ENCODE results near the gene PABPN1L. TPM values are rescaled to one million over a fixed set of nuclear protein-coding genes. Genes with fewer than 3 reads are reported as not detected.

Gene PABPN1L
- total and polyA plus RNA-seq, 10 of the 15 experiments (the other 5 are each of a cell fraction or from before 2014, with no cell fraction given) = not detected

DNA sequence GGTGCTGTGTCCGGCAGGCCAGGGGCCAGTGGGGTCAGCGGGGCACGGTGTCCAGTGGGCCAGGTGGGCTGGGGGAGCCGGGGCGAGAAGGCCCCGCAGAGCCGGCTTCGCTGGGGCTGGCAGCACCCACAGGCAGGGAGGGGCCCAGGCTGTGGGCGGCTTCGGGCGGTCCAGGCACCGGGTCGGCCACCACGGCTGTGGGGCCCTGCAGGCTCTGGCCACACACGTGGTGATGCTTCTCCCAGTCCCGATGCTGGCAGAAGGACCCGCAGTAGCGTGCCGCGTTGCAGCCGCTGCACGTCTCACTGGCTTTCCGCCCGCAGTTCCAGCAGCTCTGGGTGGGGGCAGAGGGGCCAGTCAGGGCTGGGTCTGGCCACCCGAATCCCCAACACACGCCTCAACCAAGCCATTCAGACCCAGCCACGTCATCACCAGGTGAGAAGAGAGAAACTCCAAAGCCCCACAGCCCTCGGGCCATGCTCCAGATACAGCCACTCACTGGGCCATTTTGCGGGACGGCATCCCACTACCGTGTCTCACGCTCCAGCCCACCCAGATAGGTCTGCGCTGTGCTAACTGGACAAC is 10.6 kb upstream of the PABPN1L start:
- H4K20me1 ChIP-seq (ENCODE audit: control insufficient read depth, insufficient read depth) = no peaks in the 10 kb centered on the region
- H3K9me3 ChIP-seq (replicated peaks; ENCODE audit: control insufficient read depth, insufficient read depth, low read length) = no peaks in the 10 kb centered on the region
- DNase-seq (ENCODE audit: low read depth, low spot score) (no peak), ATAC-seq (no peak), FAIRE-seq (no peak)
- in situ Hi-C loops (cut with MboI) (no loop called here), intact Hi-C loops (cut with micrococcal nuclease; ENCODE audit: unreplicated experiment) (no loop called here)
- ChIA-PET POLR2A (no interaction called here), RAD21 (ENCODE audit: unreplicated experiment) (no interaction called here), CTCF (no interaction called here), SMC1A (ENCODE audit: uncharacterized antibody, unreplicated experiment) (interaction anchor here (1.3 kb wide), 1 partner anchor 226 kb away, joined by 3 read pairs; no protein-coding TSS in a partner anchor)
- no peak overlapping the region for H3K4me3 ChIP-seq
- no TSS peak for BruUV-seq (replicated peaks)
- TF ChIP-seq, protein P1, sequence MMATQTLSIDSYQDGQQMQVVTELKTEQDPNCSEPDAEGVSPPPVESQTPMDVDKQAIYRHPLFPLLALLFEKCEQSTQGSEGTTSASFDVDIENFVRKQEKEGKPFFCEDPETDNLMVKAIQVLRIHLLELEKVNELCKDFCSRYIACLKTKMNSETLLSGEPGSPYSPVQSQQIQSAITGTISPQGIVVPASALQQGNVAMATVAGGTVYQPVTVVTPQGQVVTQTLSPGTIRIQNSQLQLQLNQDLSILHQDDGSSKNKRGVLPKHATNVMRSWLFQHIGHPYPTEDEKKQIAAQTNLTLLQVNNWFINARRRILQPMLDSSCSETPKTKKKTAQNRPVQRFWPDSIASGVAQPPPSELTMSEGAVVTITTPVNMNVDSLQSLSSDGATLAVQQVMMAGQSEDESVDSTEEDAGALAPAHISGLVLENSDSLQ (IDR thresholded peaks at IDR 0.05) = no peak
- TF ChIP-seq CREM (IDR thresholded peaks at IDR 0.05; ENCODE audit: low read depth) = no peak
- TF ChIP-seq ZNF384 (IDR thresholded peaks at IDR 0.05; ENCODE audit: borderline replicate concordance, low read depth, low read length) = no peak
- TF ChIP-seq GABPA (IDR thresholded peaks at IDR 0.05; ENCODE audit: low read depth) = no peak
- no peak for TF ChIP-seq BRCA1 (IDR thresholded peaks at IDR 0.05; ENCODE audit: low read depth, low read length)
- no peaks in the 10 kb centered on the region for H3K4me1 ChIP-seq (ENCODE audit: control insufficient read depth, insufficient read depth, low read length)
- no peaks in the 10 kb centered on the region for H3K79me2 ChIP-seq (ENCODE audit: control insufficient read depth, insufficient read depth, low read length)
- no peaks in the 10 kb centered on the region; a peak in 2 of 4 replicates for H3K36me3 ChIP-seq (ENCODE audit: control insufficient read depth in 2 of 2, insufficient read depth in 2 of 2, low read length in 1 of 2)
- no peak overlapping the region for H2AFZ ChIP-seq (ENCODE audit: control insufficient read depth, low read depth, low read length)
- H3K27me3 ChIP-seq (replicated peaks in 1 of 2; ENCODE audit: control insufficient read depth in 2 of 2, insufficient read depth in 2 of 2, low read length in 1 of 2) = no peaks in the 10 kb centered on the region
- H3K4me2 ChIP-seq (ENCODE audit: control insufficient read depth, insufficient read depth) = no peak overlapping the region
- no peak overlapping the region for H3K27ac ChIP-seq (ENCODE audit: control insufficient read depth, insufficient read depth)
- H3K9ac ChIP-seq (ENCODE audit: control insufficient read depth, insufficient read depth, low read length) = no peak overlapping the region
- WGBS (ENCODE audit: insufficient coverage, insufficient replicate concordance, low lambda C conversion rate, missing lambda C conversion rate) = 97% methylated on average over 24 of the region's 33 CpGs

DNA sequence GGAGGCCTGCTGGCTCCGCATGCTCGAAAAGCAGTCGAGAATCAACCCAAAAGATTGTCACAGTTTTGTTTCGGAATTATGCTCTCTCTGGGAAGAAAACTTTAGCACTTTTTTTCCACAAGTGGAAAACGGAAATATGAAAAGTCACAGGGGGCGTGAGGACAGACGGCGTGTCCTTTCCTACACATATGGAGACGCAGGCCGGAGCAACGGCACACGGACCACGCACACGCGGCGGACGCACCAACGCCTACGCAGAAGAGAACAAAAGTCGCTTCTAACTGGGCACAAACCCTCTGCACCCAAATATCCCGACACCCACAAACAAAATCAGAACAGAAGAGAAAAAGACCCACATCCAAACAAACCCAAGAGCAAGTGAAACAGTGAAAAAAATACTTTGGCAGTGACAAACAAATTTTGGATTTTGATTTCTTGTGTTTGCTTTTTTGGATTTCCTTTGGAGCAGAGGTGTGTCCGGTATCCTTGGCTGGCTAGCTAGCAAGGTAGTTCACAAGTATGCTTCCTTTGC is 9.3 kb upstream of the PABPN1L start:
- DNase-seq (ENCODE audit: low read depth, low spot score) = no peak
- Histone ChIP-seq H4K20me1 (ENCODE audit: control insufficient read depth, insufficient read depth) (no peaks in the 10 kb centered on the region), H2AFZ (ENCODE audit: control insufficient read depth, low read depth, low read length) (no peak overlapping the region), H3K36me3 (ENCODE audit: control insufficient read depth in 2 of 2, insufficient read depth in 2 of 2, low read length in 1 of 2) (no peaks in the 10 kb centered on the region; a peak in 1 of 4 replicates), H3K9me3 (replicated peaks; ENCODE audit: control insufficient read depth, insufficient read depth, low read length) (no peaks in the 10 kb centered on the region), H3K4me2 (ENCODE audit: control insufficient read depth, insufficient read depth) (no peak overlapping the region), H3K27ac (ENCODE audit: control insufficient read depth, insufficient read depth) (no peak overlapping the region), H3K4me3 (no peak overlapping the region), H3K9ac (ENCODE audit: control insufficient read depth, insufficient read depth, low read length) (no peak overlapping the region), H3K79me2 (ENCODE audit: control insufficient read depth, insufficient read depth, low read length) (no peaks in the 10 kb centered on the region), H3K4me1 (ENCODE audit: control insufficient read depth, insufficient read depth, low read length) (no peaks in the 10 kb centered on the region; the same call in 1 of the 2 replicates), H3K27me3 (replicated peaks in 1 of 2; ENCODE audit: control insufficient read depth in 2 of 2, insufficient read depth in 2 of 2, low read length in 1 of 2) (peaks cover under 1 to 3% of the 10 kb centered on the region in 2 experiments; a peak in 2 of 4 replicates)
- intact Hi-C loops (cut with micrococcal nuclease; ENCODE audit: unreplicated experiment) (no loop called here), in situ Hi-C loops (cut with MboI) (no loop called here)
- WGBS (ENCODE audit: insufficient coverage, insufficient replicate concordance, low lambda C conversion rate, missing lambda C conversion rate) = 96% methylated on average over 22 of the region's 22 CpGs
- no peak for FAIRE-seq
- ChIA-PET POLR2A (no interaction called here), CTCF (no interaction called here), RAD21 (ENCODE audit: unreplicated experiment) (no interaction called here), SMC1A (ENCODE audit: uncharacterized antibody, unreplicated experiment) (no interaction called here)
- TSS peak; percentile 56 for BruUV-seq (replicated peaks)
- ATAC-seq = no peak
- TF ChIP-seq MYC (IDR thresholded peaks at IDR 0.05; ENCODE audit: insufficient read depth, insufficient read length, insufficient replicate concordance, low read length, severe bottlenecking) (no peak), SREBF2 (IDR thresholded peaks at IDR 0.05; ENCODE audit: low read length) (no peak), PAX5 (IDR thresholded peaks at IDR 0.05; ENCODE audit: borderline replicate concordance, low read depth, low read length) (no peak), MTA2 (IDR thresholded peaks at IDR 0.05; ENCODE audit: low read depth) (no peak), ZSCAN29 (IDR thresholded peaks at IDR 0.05) (no peak), LARP7 (IDR thresholded peaks at IDR 0.05) (no peak), EGR1 (IDR thresholded peaks at IDR 0.05; ENCODE audit: borderline replicate concordance in 1 of 2, low read depth in 2 of 2, low read length in 2 of 2) (no peak), RBBP5 (conservative IDR thresholded peaks at IDR 0.05) (no peak)
- TF ChIP-seq, protein P2, sequence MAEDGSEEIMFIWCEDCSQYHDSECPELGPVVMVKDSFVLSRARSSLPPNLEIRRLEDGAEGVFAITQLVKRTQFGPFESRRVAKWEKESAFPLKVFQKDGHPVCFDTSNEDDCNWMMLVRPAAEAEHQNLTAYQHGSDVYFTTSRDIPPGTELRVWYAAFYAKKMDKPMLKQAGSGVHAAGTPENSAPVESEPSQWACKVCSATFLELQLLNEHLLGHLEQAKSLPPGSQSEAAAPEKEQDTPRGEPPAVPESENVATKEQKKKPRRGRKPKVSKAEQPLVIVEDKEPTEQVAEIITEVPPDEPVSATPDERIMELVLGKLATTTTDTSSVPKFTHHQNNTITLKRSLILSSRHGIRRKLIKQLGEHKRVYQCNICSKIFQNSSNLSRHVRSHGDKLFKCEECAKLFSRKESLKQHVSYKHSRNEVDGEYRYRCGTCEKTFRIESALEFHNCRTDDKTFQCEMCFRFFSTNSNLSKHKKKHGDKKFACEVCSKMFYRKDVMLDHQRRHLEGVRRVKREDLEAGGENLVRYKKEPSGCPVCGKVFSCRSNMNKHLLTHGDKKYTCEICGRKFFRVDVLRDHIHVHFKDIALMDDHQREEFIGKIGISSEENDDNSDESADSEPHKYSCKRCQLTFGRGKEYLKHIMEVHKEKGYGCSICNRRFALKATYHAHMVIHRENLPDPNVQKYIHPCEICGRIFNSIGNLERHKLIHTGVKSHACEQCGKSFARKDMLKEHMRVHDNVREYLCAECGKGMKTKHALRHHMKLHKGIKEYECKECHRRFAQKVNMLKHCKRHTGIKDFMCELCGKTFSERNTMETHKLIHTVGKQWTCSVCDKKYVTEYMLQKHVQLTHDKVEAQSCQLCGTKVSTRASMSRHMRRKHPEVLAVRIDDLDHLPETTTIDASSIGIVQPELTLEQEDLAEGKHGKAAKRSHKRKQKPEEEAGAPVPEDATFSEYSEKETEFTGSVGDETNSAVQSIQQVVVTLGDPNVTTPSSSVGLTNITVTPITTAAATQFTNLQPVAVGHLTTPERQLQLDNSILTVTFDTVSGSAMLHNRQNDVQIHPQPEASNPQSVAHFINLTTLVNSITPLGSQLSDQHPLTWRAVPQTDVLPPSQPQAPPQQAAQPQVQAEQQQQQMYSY (CRISPR knock-in tag; IDR thresholded peaks at IDR 0.05) = no peak
